Measurements from ENCODE around the gene CLCN5.

DNA sequence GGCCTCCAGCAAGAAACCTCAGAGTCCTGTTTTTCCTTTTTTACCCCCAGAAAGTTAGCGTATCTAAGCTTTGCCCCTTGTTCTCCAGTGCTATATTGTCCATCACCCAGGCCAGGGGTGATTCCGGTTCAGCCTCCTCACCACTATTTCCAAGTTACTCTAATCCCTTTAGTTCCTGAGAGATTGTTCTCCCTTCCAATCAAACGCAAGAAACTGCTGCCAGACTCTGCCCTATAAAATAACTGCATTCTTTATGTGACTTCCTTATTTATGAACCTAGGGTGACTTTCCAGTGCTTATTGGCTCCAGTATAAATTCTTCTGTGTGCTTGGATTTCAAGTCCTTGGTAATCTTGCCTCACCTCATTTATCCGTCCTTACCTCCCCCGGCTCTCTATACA is 65.7 kb downstream of the CLCN5 start:
- TF ChIP-seq, protein P1, sequence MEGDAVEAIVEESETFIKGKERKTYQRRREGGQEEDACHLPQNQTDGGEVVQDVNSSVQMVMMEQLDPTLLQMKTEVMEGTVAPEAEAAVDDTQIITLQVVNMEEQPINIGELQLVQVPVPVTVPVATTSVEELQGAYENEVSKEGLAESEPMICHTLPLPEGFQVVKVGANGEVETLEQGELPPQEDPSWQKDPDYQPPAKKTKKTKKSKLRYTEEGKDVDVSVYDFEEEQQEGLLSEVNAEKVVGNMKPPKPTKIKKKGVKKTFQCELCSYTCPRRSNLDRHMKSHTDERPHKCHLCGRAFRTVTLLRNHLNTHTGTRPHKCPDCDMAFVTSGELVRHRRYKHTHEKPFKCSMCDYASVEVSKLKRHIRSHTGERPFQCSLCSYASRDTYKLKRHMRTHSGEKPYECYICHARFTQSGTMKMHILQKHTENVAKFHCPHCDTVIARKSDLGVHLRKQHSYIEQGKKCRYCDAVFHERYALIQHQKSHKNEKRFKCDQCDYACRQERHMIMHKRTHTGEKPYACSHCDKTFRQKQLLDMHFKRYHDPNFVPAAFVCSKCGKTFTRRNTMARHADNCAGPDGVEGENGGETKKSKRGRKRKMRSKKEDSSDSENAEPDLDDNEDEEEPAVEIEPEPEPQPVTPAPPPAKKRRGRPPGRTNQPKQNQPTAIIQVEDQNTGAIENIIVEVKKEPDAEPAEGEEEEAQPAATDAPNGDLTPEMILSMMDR (IDR thresholded peaks at IDR 0.05) = no peak
- TF ChIP-seq POLR2A (IDR thresholded peaks at IDR 0.05) = no peak
